NCI-H524 treated with DMSO at 0.1 percent for 48 hours (cell line): ENCODE measurements around the gene C7orf57.

ENCODE experiments used
- DNase-seq: peaks from one replicate; lab custom pipeline; 2025; lab: John Stamatoyannopoulos, UW

Gene C7orf57

GRCh38 chr7:48085433-48085791, 50.1 kb downstream of the C7orf57 start:
- no peak for DNase-seq

- DNase-seq = no peak
Observed at GRCh38 chr7:48085942-48086341, 50.6 kb downstream of the C7orf57 start.

- no peak for DNase-seq
Observed at GRCh38 chr7:48087349-48087748, 52.0 kb downstream of the C7orf57 start.

- no peak for DNase-seq
Observed at GRCh38 chr7:48088559-48089045, 53.3 kb downstream of the C7orf57 start.

GRCh38 chr7:48089046-48090003, 54.0 kb downstream of the C7orf57 start, which contains the start of gene UPP1:
Gene UPP1, plus strand, starts transcription at chr7:48089265. Its CDS starts 5,519 bp downstream, at chr7:48094784.
- DNase-seq = peak; percentile 28

GRCh38 chr7:48090095-48090805, 54.9 kb downstream of the C7orf57 start:
- DNase-seq = no peak

GRCh38 chr7:48091506-48092433, 56.4 kb downstream of the C7orf57 start:
- DNase-seq = no peak

- DNase-seq = no peak
Observed at GRCh38 chr7:48094861-48095293, 59.5 kb downstream of the C7orf57 start.

- DNase-seq = no peak
Observed at GRCh38 chr7:48096273-48096672, 60.9 kb downstream of the C7orf57 start.

- DNase-seq = no peak
Observed at GRCh38 chr7:48097521-48098231, 62.3 kb downstream of the C7orf57 start.

- DNase-seq = no peak
Observed at GRCh38 chr7:48098846-48099245, 63.5 kb downstream of the C7orf57 start.

GRCh38 chr7:48099781-48100180, 64.4 kb downstream of the C7orf57 start:
- no peak for DNase-seq

- DNase-seq = no peak
Observed at GRCh38 chr7:48101352-48101751, 66.0 kb downstream of the C7orf57 start.

GRCh38 chr7:48101968-48102367, 66.6 kb downstream of the C7orf57 start:
- DNase-seq = no peak

- no peak for DNase-seq
Observed at GRCh38 chr7:48102530-48102929, 67.2 kb downstream of the C7orf57 start.

GRCh38 chr7:48105045-48105444, 69.7 kb downstream of the C7orf57 start:
- no peak for DNase-seq

- no peak for DNase-seq
Observed at GRCh38 chr7:48106906-48107659, 71.7 kb downstream of the C7orf57 start.

- no peak for DNase-seq
Observed at GRCh38 chr7:48107926-48108472, 72.7 kb downstream of the C7orf57 start.

GRCh38 chr7:48108959-48109847, 73.9 kb downstream of the C7orf57 start:
- DNase-seq = no peak
